HEK293T (cell line): ENCODE results near the gene P4HTM.

Experiments used
- FOXA1 ChIP-seq: fragments of 450-650 bp; IDR thresholded peaks from 2 replicates; pipeline ENCODE4 v1.6.1; 2016; ENCODE audit warnings: mild to moderate bottlenecking
- FOXK2 ChIP-seq: fragments of 450-650 bp; IDR thresholded peaks from 2 replicates; pipeline ENCODE4 v1.6.1; 2016; ENCODE audit warnings: mild to moderate bottlenecking
- HDGF ChIP-seq: fragments of 450-650 bp; IDR thresholded peaks from 2 replicates; pipeline ENCODE4 v1.6.1; 2017; ENCODE audit warnings: antibody characterized with exemption, borderline replicate concordance
- LEF1 ChIP-seq: fragments of 450-650 bp; IDR thresholded peaks from 2 replicates; pipeline ENCODE4 v1.6.1; 2017; ENCODE audit warnings: mild to moderate bottlenecking, borderline replicate concordance
- NFRKB ChIP-seq: fragments of 450-650 bp; IDR thresholded peaks from 2 replicates; pipeline ENCODE4 v1.6.1; 2016; ENCODE audit warnings: mild to moderate bottlenecking, moderate library complexity
- SP1 ChIP-seq: fragments of 450-650 bp; IDR thresholded peaks from 2 replicates; pipeline ENCODE4 v1.6.1; 2017
- SUZ12 ChIP-seq: fragments of 450-650 bp; IDR thresholded peaks from 2 replicates; pipeline ENCODE4 v1.6.1; 2016; ENCODE audit warnings: mild to moderate bottlenecking
- TARDBP ChIP-seq: fragments of 450-650 bp; IDR thresholded peaks from 2 replicates; pipeline ENCODE4 v1.6.1; 2016
- ZNF384 ChIP-seq: fragments of 450-650 bp; IDR thresholded peaks from 2 replicates; pipeline ENCODE4 v1.6.1; 2016

DNA sequence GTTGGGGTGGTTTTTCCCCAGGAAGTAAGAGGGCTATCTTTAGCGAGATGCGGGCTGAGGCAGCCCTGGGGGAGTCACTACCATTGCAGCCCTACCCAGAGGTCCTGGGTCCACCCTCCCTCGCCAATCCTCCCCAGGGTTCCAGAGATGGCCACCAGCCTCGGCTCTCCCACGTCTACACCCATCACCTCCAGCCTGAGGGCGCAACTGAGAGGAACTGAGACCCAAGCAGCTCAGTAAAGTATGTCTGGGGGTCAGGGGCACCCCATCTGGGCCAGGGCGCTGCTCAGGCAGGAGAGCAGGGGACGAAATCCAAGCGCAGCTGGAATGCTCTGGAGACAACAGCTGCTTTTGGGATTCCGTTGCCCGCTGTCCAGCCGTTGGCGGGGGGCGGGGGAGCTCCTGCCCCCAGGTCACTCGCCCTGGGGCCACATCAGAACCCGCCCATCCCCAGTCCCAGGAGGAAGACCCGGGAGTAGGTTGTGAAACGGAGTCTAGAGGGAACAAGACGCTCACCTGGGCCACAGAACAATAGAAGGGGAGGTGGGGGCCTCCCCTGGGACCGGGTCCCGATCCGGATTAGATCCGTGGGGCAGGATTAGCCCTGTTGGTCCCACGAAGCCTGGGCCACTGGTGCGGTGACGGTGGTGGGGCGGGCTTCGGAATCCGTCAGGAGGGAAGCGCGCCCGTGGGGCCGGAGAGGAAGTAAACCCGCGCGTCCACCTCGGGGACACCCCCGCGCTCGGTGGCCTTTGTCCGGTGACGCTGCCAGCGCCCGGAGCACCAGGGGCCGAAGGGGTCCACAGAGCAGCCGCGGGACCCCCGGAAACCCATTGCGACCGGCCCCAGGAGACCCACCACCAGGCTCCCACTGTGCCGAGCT lies 30.5 kb downstream of the P4HTM start:
- no peak for TF ChIP-seq FOXK2
- no peak for TF ChIP-seq TARDBP
- TF ChIP-seq LEF1, result no peak
- no peak for TF ChIP-seq SUZ12
- TF ChIP-seq FOXA1, result no peak
- TF ChIP-seq HDGF, result 0 out of 2 replicates have a peak, but pooled peaks have one; percentile 29
- no peak for TF ChIP-seq SP1
- TF ChIP-seq NFRKB, result no peak
- no peak for TF ChIP-seq ZNF384
